Psoas muscle (tissue), 8 donors: ENCODE data around the gene ACKR3. TPM values are rescaled to one million over a fixed set of nuclear protein-coding genes. Genes with fewer than 3 reads are reported as not detected.

Source experiments
- ATAC-seq, 4 donors: fragments of 200-7000 bp; cut with Tn5 transposase; one replicate each; pipeline ENCODE4 v1.9.1; 2020; ENCODE audit warnings: moderate library complexity in 3 of 4, mild to moderate bottlenecking in 2 of 4
- DNase-seq, 2 donors: peaks; one replicate each; pipeline ENCODE4 v3.0.0-alpha.2; 2020
- H3K27ac ChIP-seq: fragments of 200-600 bp; one replicate; pipeline ENCODE4 v1.8.0; 2022
- H3K27me3 ChIP-seq, 3 donors: fragments of 200-600 bp in 1 of 3; one replicate each; pipeline versions ENCODE4 v1.6.1 to v1.8.0; 2013 to 2022; ENCODE audit warnings: low read length in 2 of 3, mild to moderate bottlenecking in 2 of 3, moderate library complexity in 1 of 3; ENCODE audit not compliant: insufficient read depth in 3 of 3
- H3K36me3 ChIP-seq, 2 donors: fragments of 200-600 bp in 1 of 2; one replicate each; pipeline versions ENCODE4 v1.6.1 to v1.8.0; 2013 to 2022; ENCODE audit warnings: low read depth in 1 of 2, mild to moderate bottlenecking in 1 of 2, moderate library complexity in 1 of 2; ENCODE audit not compliant: insufficient read depth in 1 of 2
- H3K4me1 ChIP-seq: fragments of 200-600 bp; one replicate; pipeline ENCODE4 v1.8.0; 2022
- H3K4me3 ChIP-seq: fragments of 200-600 bp; one replicate; pipeline ENCODE4 v1.8.0; 2022; ENCODE audit warnings: mild to moderate bottlenecking
- H3K9me3 ChIP-seq: fragments of 200-600 bp; one replicate; pipeline ENCODE4 v1.8.0; 2022
- WGBS, 3 donors: extraction: QIAGEN DNeasy Blood & Tissue Kit; methylation state at CpG; one replicate each; pipeline versions ENCODE4 v1.1.6 to v1.1.7; 2013; 5-methylcytosine and 5-hydroxymethylcytosine counted together
- intact Hi-C, 2 donors: fragments of 100-400 bp; cut with DNase I; formaldehyde crosslinking; loops; one replicate each; pipeline versions ENCODE4 v1.11.0 to v1.14.2; 2022
- polyA plus RNA-seq, 3 donors: library from polyadenylated mRNA; stranded (reverse); fragments of 200-250 nt; gene quantifications; one replicate each; pipeline ENCODE4 v1.2.3, GENCODE V29; 2013
- total RNA-seq, 4 donors: library from RNA; stranded (reverse); fragmentation: NEBNext Ultra II Directional in 2 of 4; extraction: Animal tissue kit (Norgen Biotek cat#: 25700) in 2 of 4; gene quantifications; one replicate each; pipeline versions ENCODE4 v1.2.1 to v1.2.4, GENCODE V29; 2021 to 2023
- TF ChIP-seq, protein P1 (sequence below): fragments of 200-600 bp; IDR thresholded peaks from one replicate; pipeline ENCODE4 v1.8.0; 2022; ENCODE audit warnings: antibody characterized with exemption
- donor health status: healthy with polysubstance abuse.
- donor health status: DM: no; HTN: no; CAD: no; lungs with moderate emphysema.
- donor health status: Bipolar disorder and iron deficiency.
- donor health status: healthy.
- donor health status: DM: yes; HTN: yes; CAD: no.
- donor health status: DM: no; HTN: no; CAD: no.
- donor health status: DM: no; HTN: no; CAD: no.
- donor health status: DM: yes; HTN: yes; CAD: no.

Gene ACKR3
- total and polyA plus RNA-seq, 7 donors: 7.8 to 25.3 (median 14.7) TPM

DNA sequence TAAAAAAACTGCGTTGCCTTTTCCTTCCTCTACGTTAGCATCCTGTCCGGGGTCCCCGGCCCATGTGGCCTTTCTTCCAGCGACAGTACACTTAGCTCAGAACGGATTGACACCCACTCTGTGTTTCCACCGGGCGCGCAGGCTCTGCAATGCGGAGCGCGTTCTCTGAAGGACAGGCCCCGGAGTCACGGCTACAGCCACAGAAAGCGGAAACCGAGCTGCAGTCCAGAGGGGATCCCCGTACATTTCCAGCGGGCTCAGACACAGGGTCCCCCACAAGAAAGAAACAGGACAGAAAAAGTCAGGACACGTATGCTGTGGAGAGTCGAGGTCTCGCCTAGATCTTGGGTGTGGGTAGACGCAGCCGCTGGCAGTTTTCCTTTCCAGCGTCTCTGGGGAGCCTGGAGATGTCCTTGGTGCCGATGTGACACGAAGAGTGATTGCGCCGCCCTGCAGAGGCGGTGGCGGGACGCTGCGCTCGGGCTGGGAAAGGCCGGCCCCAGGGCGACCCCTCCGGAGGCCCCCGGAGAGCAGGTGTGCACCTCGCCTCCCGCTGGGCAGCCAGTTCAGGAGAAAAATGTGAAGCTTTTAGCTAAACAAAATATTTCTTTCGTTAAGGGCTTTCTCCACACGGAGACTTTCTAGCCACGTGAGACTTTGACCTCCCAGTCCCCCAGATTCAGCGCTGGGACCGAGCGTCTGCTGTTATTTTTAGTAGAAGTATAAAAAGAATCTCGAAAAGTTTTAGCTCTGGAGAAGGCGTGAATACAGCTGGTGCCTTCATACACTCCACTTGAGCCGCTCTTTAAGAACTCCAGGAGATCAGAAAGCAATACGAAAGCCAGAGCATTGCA lies 1.3 kb upstream of the ACKR3 start:
- Histone ChIP-seq H3K36me3 (no peaks in the 10 kb centered on the region), H3K27me3 (no peaks in the 10 kb centered on the region), H3K4me3 (peak overlapping the region; percentile 65), H3K4me1 (peaks cover 39% of the 10 kb centered on the region), H3K27ac (peak overlapping the region; percentile 79), H3K9me3 (no peaks in the 10 kb centered on the region)
- 1 to 4% (median 4%) methylated on average over 49 of the region's 49 CpGs for WGBS, 3 donors
- TF ChIP-seq, protein P1, sequence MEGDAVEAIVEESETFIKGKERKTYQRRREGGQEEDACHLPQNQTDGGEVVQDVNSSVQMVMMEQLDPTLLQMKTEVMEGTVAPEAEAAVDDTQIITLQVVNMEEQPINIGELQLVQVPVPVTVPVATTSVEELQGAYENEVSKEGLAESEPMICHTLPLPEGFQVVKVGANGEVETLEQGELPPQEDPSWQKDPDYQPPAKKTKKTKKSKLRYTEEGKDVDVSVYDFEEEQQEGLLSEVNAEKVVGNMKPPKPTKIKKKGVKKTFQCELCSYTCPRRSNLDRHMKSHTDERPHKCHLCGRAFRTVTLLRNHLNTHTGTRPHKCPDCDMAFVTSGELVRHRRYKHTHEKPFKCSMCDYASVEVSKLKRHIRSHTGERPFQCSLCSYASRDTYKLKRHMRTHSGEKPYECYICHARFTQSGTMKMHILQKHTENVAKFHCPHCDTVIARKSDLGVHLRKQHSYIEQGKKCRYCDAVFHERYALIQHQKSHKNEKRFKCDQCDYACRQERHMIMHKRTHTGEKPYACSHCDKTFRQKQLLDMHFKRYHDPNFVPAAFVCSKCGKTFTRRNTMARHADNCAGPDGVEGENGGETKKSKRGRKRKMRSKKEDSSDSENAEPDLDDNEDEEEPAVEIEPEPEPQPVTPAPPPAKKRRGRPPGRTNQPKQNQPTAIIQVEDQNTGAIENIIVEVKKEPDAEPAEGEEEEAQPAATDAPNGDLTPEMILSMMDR: no peak
- intact Hi-C loops: loop anchor here (2.0 to 5.0 kb wide), 3 partner anchors 55 to 215 kb away; no protein-coding TSS in a partner anchor
- peak; percentile 55 to 82 for DNase-seq
- peak; percentile 37 to 74 (median 59) for ATAC-seq

DNA sequence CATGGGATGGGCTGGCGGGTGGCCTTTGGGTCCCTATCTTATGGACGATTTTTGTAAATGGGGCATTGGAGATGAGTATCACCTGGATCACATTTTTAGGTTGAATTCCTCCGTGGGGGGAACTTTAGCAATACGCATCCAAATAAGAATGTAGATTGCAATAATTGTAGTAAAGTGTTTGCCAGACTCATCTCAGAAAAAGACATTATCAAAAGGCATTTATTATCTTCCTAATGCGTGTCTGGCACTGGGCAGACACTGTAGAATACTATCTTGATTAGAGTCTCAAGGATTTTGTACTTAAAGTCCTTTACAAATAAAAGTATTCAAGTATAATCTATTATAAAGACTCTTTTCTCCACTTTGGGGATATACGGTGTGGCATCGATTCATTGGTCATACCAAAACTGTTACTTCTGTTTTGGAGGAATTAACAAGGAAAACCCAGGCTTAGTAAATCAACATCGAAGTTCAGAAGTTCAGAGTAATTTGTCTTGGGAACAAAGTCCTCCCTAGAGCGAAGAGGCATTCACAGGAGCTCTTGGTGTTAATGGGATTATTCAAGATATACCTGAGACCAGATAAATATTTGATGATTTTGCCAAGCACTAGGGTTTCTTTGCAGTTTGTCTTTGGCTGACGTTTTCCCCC lies 578 bp upstream of the ACKR3 start:
- intact Hi-C loops: loop anchor here (2.0 to 5.0 kb wide), 3 partner anchors 56 to 216 kb away; no protein-coding TSS in a partner anchor
- Histone ChIP-seq H3K4me3 (peak overlapping the region; percentile 65), H3K36me3 (no peaks in the 10 kb centered on the region), H3K27ac (peak overlapping the region; percentile 79), H3K4me1 (peaks cover 39% of the 10 kb centered on the region), H3K27me3 (no peaks in the 10 kb centered on the region), H3K9me3 (no peaks in the 10 kb centered on the region)
- ATAC-seq (no peak), DNase-seq (no peak)
- TF ChIP-seq, protein P1: no peak
- WGBS, 3 donors: 10 to 30% (median 14%) methylated on average over 10 of the region's 10 CpGs

DNA sequence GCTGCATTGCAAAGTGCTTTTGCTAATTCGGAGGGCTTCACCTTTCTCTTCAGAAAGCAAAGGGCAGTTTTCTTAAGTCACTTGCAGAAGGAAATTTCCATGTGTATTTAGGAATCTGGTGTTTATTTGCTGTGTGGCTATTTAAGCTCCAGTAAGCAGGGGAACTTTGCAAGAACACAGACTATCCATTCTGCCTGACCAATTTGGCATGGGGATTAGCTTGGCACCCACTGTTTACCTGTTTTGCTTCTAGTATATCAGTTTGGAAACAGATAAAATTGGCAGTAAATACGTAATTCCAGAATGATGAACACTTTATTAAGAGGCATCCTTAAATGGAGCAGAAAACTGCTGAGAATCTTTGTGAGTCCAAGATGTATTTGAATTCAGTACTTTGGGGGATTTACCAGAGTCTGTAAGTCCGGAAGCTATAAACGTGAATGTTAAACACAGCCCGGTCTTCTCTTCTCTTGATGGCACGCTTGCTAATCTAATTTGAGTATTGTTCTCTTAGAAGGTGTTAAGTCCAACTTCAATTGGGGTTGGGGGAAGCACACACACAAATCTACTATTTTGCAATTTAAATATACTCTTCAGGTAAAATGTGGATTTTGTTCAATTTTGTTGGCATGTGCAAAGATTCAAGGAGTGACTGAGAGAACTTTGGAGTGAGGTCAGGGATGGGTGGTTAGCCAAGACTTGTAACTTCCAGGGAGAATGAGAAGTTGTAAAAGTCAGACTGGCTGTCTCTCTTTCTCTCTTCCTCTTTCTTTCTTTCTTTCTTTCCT lies 650 bp downstream of the ACKR3 start:
- intact Hi-C loops: loop anchor here (5.0 kb wide), 2 partner anchors 162 to 457 kb away; no protein-coding TSS in a partner anchor
- H3K4me3 ChIP-seq: peak overlapping the region; percentile 65
- ATAC-seq (no peak), DNase-seq (no peak)
- WGBS, 3 donors: 7 to 15% (median 13%) methylated on average over 6 of the region's 6 CpGs
- H3K36me3 ChIP-seq: no peaks in the 10 kb centered on the region
- H3K27ac ChIP-seq: peak overlapping the region; percentile 57
- peaks cover 39% of the 10 kb centered on the region for H3K4me1 ChIP-seq
- TF ChIP-seq, protein P1: no peak
- H3K27me3 ChIP-seq: no peaks in the 10 kb centered on the region
- H3K9me3 ChIP-seq: no peaks in the 10 kb centered on the region

DNA sequence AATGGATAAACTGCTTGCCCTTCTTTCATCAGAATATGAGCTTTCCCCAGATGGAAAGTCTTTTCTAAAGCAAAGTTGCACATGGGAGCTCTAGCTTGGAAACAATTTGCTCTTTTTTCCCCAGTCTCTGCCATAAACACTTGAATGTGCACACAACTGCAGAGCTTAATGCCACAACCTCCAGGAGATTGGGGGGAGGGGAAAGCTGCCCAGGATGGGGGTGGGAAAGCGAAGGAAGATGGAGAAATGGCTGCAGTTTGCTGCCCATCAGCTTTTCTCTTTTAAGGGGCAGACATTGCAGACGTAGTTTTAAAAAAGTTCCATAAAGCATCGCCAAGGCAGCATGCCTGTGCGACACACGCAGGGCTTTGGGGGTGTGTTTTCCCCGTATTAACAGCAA lies 1.5 kb downstream of the ACKR3 start:
- peak overlapping the region; percentile 65 for H3K4me3 ChIP-seq
- intact Hi-C loops: loop anchor here (5.0 kb wide), 2 partner anchors 161 to 456 kb away; no protein-coding TSS in a partner anchor
- DNase-seq (no peak), ATAC-seq (no peak)
- H3K4me1 ChIP-seq: peaks cover 39% of the 10 kb centered on the region
- H3K36me3 ChIP-seq: no peaks in the 10 kb centered on the region
- H3K9me3 ChIP-seq: no peaks in the 10 kb centered on the region
- 16 to 48% (median 33%) methylated on average over 6 of the region's 6 CpGs for WGBS, 3 donors
- H3K27ac ChIP-seq: peak overlapping the region; percentile 57
- no peaks in the 10 kb centered on the region for H3K27me3 ChIP-seq
- TF ChIP-seq, protein P1: no peak
